ENCODE measurements around the gene TPTE2.
"Not testable (repeated sequence)": the region's sequence is repeated elsewhere in the genome, so short reads cannot be mapped to it uniquely, and the experiment has no call there.

Gene TPTE2

GRCh38 chr13:19567820-19568534, 6.6 kb upstream of the TPTE2 start:
- no peak for DNase-seq (ENCODE audit: low read depth)

DNA sequence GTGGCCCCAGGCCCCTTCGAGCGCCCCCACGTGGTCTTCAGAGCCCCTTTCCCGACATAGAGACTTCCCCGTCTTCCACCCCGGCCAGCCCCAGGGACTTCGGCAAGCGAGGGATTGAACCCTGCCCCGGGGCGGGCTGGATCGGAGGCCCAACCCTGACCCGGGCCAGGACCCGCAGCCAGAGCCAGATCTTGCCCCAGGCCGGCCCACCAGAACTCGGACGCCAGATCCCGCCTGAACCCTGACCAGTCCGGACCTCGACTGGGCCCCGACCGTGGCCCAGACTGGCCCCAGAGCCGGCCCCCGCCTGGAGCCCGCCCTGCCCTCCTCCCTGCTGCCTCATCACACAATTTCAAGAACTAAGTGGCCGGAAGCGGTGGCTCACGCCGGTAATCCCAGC, 253 bp upstream of the TPTE2 start:
- no peak for DNase-seq (ENCODE audit: low read depth)

GRCh38 chr13:19560672-19561071, 660 bp downstream of the TPTE2 start:
- not testable (repeated sequence) for DNase-seq (ENCODE audit: low read depth)

DNA sequence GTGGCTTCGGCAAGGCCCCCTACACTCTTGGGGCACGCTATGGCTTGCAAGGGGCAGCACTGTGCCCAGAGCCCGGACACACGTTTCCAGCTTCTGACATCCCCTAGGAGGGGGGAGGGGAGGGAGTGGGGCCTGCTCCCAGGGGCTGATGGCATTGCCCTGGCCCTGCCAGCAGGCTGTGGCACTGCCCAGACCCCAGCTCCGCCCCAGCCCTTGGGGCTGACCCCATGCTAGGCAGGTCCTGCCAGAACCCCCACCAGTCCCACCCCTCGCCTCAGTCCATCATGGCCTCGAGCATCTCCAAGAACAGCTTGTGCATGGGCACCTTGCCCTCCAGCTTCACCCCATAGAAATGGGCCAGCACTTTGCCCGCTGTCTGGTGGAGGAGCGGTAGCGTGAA, 1.6 kb downstream of the TPTE2 start:
- not testable (repeated sequence) for DNase-seq (ENCODE audit: low read depth)

- not testable (repeated sequence) for DNase-seq (ENCODE audit: low read depth)
Observed at GRCh38 chr13:19557287-19557686, 4.0 kb downstream of the TPTE2 start.

DNA sequence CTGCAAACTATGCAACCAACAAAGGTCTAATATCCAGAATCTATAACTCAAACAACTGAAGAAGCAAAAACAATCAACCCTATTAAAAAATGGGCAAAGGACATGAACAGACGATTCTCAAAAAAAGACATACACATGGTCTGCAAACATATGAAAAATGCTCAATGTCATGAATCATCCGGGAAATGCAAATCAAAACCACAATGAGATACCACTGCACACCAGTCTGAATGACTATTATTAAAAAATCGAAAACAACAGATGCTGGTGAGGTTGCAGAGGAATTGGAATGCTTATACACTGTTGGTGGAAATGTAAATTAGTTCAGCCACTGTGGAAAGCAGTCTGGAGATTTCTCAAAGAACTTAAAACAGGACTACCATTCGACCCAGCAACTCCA, 12.1 kb downstream of the TPTE2 start:
- not testable (repeated sequence) for DNase-seq (ENCODE audit: low read depth)

- DNase-seq (ENCODE audit: low read depth): not testable (repeated sequence)
Observed at GRCh38 chr13:19525634-19526033, 35.7 kb downstream of the TPTE2 start.

- DNase-seq (ENCODE audit: low read depth): no peak
Observed at GRCh38 chr13:19519049-19519448, 42.3 kb downstream of the TPTE2 start.

DNA sequence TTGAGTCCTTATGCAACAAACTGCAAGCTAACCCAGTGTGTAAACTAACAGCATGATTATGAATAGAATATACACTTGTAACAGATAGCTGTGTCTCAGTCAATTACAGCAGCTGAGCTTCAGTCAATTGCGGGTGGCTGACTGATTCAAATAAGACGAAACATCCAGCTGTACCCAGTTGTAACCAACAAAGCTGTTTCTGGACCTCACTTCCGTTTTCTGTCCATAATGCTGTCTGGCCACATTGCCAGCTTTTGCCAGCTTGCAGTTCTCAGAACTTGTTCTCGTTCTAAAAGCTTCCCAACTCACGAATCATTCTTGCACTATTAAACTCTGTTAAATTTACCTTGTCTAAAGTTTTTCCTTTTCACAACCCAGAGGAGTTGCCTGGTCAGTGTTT, 53.7 kb downstream of the TPTE2 start:
- not testable (repeated sequence) for DNase-seq (ENCODE audit: low read depth)

DNA sequence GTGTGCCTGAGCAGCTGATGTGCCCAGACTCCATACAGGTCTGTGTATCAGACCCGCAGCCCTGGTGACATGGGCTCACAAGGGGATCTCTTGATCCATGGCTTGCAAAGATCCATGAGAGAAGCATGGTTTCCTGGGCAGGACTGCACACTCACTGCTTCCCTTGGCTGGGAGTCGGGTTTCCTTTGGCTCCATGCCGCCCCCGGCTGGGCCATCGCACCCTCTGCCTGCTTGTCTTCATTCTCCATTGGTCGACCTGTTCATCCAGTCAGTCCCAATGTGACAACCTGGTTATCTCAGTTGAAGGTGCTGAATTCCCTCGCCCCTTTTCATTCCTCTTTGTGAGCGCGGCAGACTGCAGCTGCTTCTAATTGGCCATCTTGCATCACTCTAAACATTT, 101.2 kb downstream of the TPTE2 start:
- DNase-seq (ENCODE audit: low read depth): not testable (repeated sequence)

- not testable (repeated sequence) for DNase-seq (ENCODE audit: low read depth)
Observed at GRCh38 chr13:19439056-19439686, 122.2 kb downstream of the TPTE2 start.

DNA sequence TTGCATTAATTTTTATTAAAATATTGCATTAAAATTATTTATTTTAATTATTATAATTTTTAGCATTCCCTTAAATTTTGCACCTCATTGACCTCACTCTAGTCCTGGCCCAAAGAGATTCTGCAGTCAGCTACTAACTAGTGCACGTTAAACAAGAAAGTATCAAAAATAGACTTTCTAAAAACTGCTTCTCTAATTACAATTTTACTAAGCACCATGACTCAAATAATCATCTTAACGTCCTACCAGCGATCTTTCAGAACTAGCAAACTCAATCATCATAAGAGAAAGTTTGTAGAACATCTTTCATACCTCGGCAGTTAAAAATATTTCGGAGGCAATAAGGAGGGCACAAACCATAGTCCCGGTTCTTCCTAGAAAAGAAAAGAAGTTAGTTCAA, 123.6 kb downstream of the TPTE2 start:
- DNase-seq (ENCODE audit: low read depth): not testable (repeated sequence)

- not testable (repeated sequence) for DNase-seq (ENCODE audit: low read depth)
Observed at GRCh38 chr13:19422236-19422635, 139.1 kb downstream of the TPTE2 start.

- not testable (repeated sequence) for DNase-seq (ENCODE audit: low read depth)
Observed at GRCh38 chr13:19412494-19412893, 148.8 kb downstream of the TPTE2 start.

- not testable (repeated sequence) for DNase-seq (ENCODE audit: low read depth)
Observed at GRCh38 chr13:19382746-19383511, 178.4 kb downstream of the TPTE2 start.

- no peak for DNase-seq (ENCODE audit: low read depth)
Observed at GRCh38 chr13:19382111-19382510, 179.2 kb downstream of the TPTE2 start.
